ENCODE results near the gene CHRNA4.

CHRNA4 gene

GRCh38 chr20:63318391-63319163, 42.6 kb downstream of the CHRNA4 start:
- no peak for DNase-seq

- DNase-seq: no peak
Observed at GRCh38 chr20:63317601-63318291, 43.4 kb downstream of the CHRNA4 start.

DNA sequence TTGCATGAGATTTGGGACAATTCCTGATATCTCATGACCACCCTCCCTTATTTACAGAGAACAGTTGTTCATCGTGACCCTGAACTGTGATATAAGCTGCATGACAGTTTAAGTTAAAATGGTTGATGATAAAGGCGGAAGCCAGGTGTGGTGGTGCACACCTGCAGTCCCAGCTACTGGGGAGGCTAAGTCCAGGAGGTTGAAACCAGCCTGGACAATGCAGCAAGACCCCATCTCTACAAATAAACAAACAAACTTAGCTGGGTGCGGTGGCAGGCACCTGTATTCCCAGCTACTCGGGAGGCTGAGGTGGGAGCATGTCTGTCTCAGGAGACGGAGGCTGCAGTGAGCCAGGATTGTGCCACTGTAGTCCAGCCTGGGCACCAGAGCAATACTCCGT, 44.1 kb downstream of the CHRNA4 start:
- no peak for DNase-seq

DNA sequence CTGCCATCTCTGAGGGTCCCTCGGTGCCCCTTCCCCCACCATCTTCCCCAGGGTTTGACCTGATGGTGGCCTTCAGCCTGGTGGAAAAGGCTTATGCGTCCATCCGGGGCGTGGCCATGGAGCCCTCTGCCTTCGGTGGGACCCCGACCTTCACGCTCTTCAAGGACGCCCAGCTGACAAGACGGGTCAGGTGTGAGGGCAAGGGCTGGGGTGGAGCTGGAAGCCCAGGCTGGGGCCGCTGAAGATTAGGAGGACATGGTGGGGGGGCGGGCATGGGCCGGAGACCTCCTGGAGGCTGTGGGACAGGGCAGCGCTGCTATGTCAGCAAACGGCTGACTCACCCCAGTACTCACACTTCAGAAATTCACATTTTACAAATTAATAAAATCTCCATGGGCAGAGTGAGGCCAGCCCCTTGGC, 44.6 kb downstream of the CHRNA4 start:
- no peak for DNase-seq

- DNase-seq: no peak
Observed at GRCh38 chr20:63315731-63316491, 45.2 kb downstream of the CHRNA4 start.

DNA sequence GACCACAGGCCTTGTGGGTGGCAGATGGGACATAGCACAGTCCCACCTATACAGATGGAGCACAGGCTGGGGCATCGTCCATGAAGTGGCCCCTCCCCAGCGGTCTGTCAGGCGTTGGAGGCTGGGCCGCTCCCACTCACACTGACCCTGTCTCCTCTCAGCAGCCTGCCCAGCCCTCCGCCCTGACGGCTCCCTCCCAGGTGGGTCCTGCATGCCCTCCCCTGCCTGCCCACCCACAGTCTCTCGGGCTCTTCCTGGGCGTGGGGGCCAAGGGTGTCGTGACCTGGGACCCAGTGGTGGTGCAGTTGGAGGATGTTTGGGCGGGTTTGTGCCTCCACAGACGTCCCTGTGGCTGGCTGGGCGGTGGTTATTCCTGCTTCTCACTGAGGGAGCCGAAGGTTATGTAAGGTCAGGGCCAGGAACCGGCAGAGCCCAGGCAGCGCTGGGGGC, 45.9 kb downstream of the CHRNA4 start:
- DNase-seq: no peak

DNA sequence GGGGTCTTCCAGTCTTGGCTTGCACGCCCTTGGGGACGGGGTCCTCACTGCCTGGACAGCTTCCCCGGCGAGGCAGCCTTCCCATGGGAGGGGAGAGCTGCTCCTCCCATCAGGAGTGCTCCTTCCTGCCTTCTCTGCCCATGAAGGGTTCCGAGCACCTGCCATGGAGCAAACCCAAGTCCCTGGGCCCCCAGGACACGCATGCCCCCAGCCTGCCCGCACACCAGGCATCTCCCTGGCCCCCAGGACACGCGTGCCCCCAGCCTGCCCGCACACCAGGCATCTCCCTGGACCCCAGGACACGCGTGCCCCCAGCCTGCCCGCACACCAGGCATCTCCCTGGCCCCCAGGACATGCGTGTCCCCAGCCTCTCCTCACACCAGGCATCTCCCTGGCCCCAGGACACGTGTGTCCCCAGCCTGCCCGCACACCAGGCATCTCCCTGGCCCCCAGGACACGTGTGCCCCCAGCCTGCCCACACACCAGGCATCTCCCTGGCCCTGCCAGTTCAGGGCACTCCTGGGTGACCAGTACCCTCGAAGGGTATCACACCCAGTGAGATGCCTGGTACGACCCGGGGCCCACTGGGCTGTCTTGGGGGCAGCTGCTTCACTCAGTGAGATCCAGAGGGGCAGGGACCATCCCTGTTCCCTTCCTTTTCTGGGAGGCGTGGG, 46.4 kb downstream of the CHRNA4 start:
- no peak for DNase-seq

DNA sequence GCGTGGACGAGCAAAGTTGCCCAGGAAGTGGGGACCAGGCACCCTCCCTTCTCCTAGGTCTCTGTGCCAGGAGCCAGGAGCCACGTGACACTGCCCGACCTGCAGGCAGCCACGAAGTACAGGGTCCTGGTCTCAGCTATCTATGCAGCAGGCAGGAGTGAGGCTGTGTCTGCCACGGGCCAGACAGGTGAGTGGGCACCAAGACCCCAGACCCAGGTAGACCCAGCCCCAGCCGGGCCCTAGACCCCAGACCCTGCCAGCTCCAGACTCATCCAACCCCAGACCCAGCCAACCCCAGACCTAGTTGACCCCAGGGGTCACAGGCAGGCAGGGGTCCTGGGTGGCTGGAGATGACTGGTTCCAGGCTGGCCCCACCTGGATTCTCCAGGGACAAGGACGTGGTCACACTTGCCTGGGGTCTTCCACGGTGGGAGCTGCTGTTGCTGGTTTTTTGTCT, 47.1 kb downstream of the CHRNA4 start:
- no peak for DNase-seq

- no peak for DNase-seq
Observed at GRCh38 chr20:63313349-63314014, 47.7 kb downstream of the CHRNA4 start.

DNA sequence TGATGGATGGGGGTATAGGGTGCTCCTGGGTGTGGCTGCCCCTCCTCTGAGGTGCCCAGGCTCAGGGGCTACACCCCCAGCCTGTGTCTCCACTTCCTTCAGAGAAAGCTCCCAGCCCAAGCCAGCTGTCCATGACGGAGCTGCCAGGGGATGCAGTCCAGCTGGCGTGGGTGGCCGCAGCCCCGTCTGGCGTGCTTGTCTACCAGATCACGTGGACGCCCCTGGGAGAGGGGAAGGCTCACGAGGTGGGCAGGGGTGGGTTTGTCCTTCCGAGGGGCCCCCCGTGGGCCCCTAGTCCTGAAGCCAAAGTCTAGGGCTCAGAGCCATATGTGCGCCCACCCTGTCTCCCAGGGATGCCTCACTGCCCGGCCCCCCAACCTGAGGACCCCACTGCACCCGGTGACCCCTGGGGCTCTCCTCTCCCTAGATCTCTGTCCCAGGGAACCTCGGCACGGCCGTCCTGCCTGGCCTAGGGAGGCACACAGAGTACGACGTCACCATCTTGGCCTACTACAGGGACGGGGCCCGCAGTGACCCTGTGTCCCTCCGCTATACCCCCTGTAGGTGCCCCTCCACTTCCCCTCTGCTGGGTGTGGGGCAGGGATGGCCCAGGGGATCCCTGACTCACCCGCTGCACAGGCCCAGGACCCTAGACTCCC, 48.3 kb downstream of the CHRNA4 start:
- no peak for DNase-seq

GRCh38 chr20:63312273-63312672, 48.9 kb downstream of the CHRNA4 start:
- DNase-seq: no peak

GRCh38 chr20:63311833-63312243, 49.3 kb downstream of the CHRNA4 start:
- no peak for DNase-seq

- DNase-seq: no peak
Observed at GRCh38 chr20:63311186-63311832, 49.8 kb downstream of the CHRNA4 start.

GRCh38 chr20:63310265-63310991, 50.7 kb downstream of the CHRNA4 start:
- no peak for DNase-seq

GRCh38 chr20:63309261-63310071, 51.7 kb downstream of the CHRNA4 start:
- DNase-seq: no peak

GRCh38 chr20:63308218-63308911, 52.8 kb downstream of the CHRNA4 start:
- DNase-seq: no peak

DNA sequence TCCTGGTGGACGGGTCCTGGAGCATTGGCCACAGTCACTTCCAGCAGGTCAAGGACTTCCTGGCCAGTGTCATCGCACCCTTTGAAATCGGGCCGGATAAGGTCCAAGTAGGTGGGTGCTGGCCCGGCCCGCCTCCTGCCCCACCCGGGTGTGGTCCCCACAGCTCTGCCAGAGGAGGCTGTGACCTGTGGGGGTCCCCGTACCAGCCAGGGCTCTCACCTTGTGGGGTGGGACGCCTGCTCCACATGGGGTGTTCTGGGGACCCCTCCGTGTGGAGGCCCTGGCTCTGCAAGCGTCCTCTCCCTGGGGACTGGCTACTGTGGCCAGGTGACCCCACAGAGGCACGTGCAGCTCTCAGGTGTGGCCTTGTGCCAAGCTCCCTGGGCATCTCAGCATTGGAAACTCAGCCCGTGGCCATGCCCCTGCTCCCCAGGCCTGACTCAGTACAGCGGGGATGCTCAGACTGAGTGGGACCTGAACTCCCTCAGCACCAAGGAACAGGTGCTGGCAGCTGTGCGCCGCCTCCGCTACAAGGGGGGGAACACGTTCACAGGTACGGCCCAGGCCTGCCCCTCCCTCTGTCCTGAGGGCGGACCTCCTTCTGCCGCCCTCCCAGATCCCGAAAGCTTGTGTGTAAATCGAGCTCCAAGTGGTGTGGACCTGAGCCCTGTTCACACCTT, 53.5 kb downstream of the CHRNA4 start:
- no peak for DNase-seq

Data from NCI-H226 (cell line).